Measurements from ENCODE around the gene PHLPP1.
"Not testable (repeated sequence)": the region's sequence is repeated elsewhere in the genome, so short reads cannot be mapped to it uniquely, and the experiment has no call there.

PHLPP1 gene

DNA sequence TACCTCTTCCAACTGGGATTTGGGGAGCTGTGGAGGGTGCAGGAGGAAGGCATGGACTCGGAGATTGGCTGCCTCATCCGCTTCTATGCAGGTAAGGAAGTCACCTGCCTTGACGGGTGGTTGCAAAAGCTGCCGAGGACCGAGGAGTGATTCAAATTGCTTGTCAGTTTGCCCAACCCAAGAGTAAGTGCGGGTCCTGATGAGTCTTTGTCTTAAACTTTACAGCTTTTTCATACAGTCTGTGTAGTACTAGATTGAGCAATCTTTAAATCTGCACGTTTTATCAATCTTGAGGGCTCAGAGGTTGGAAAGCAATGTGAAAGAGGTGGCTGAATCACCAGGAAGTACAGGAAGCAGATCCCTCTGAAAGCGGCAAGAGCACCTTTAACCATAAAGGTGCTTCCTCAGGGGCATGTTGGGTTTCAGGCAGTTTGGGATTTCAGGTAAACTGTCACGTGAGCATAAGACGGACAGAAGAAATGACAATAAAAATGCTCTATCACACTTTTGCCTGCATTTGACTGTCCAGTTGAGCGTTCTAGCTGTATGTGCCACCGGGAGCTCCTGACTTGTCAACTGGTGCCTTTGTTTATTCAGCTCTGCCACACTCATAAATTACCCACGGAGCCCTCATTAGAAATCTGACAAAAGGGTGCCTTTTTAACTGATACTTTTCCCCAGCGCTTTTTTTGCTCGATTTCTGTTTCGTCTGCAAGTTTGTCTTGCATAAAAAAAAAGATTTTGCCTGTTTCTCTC, 2.0 kb downstream of the PHLPP1 start:
- DNase-seq (ENCODE audit: low spot score): peak; percentile 79

DNA sequence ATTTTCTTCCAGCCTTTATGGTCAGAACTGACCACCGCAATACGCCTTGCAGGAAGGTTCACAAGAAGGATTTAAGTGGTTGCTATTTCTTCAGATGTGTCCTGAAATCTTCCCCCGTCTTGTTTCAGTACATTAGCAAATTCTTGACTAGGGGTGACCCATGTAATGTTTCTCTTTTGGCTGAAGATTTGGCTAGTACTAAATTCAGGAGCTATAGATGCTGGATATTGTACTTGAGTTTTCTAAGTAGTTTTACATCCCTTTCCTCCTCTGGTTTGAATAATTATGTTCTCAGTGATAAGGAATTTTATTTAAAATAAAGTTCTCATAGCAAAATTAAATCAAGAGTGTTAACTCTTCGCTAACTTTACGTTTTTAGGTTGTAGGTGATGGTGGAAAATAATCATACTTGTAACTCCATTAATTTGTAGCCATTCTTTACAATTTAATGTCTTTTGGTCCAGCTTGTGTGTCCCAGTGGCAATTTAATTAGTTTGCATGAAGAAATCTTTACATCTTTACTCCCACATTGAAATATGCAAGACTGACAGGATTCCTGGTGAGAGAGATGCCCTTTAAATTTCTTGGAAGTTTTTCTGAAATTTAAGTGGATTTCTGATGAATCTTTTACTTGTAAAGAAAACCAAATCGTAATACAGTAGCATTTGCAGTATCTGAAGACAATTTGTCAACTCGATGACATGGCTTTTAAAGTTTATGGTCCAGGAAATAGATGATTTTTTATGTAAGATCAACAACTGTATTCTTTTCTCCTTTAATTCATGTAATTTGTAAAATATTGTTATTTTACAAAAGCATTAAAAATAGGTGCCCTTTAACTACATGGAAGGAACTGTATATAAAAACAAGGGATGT, 2.8 kb downstream of the PHLPP1 start:
- DNase-seq (ENCODE audit: low spot score): peak; percentile 35

DNA sequence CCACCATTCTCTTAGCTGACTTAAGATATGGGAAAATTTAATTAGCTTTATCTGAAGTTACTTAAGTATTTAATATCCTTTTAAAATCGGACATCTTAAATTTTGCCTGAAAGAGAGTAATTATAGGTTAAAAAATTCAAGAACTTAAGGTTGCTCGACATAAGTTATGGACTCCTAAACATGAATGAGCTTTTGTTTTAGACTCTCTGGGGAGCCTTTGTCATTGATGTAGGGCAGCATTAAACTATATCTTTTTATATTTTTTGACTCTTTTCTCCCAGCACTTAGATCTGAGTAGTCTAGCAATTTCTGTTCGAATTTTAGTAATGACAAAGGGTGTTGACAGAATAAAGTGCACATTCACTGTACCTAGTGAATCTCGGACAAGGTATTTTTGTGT, 4.7 kb downstream of the PHLPP1 start:
- DNase-seq (ENCODE audit: low spot score): peak; percentile 60

GRCh38 chr18:62720766-62721613, 5.6 kb downstream of the PHLPP1 start:
- DNase-seq (ENCODE audit: low spot score): peak; percentile 20

DNA sequence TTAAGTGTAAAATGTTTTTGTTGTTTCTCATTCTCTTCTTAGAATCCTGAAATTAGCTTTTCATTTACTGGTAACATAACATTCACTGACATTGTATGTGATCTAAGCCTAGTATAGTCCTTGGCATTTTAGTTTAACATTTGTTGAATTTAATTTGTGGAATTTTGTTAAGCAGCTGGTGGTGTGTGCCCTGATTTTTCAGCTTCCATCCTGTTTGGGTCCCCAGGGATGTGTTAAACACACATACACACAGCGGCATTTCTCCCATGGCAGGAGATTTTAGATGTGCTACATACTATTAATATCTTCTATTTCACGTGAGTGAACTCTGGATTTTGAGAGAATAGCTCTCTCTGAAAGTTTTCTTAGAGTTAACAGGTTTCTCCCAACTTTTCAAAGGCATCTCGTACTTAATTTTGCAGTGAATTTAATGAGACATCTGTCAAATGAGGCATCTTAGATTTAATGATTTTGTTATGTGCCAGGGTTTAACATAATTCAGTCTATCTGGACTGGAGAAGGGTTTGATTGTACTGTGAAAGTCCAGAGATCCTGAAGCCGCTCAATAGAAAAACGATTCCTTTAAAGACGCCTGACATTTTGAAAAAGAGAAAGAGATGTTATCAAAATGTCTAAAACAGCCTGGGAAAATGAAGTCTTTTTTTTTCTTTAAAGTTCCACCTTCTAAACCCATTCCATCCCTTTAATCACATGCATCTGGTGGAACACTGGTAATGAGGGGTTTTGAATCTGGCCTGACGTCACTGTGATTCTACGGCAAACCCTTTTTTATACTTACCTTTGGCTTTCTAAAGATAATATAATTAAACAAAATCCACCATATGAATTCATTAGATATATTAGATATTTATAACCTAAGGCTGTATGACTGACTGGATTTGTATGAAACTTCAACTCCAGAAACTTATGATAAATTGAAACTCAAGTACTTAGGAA, 6.8 kb downstream of the PHLPP1 start:
- peak; percentile 34 for DNase-seq (ENCODE audit: low spot score)

- peak; percentile 58 for DNase-seq (ENCODE audit: low spot score)
These were observed 8.4 kb downstream of the PHLPP1 start for GRCh38 chr18:62723666-62724281.

DNA sequence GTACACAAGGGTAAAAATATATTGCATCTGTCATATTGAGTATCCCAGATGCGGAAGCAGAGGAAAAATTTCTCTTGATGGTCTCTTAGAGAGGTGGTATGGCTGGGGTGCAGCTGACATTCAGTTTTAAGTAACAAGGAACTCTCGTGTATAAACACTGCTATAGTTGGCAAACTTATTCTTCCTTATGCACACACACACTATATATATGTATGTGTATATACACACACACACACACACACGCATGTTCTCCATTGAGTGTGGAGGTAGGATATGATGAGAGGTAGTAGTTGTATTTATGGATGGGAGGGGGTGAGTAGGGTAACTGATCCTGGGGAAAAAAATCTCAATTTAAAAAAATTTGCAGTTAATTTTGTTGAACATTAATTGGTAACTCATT, 10.6 kb downstream of the PHLPP1 start:
- no peak for DNase-seq (ENCODE audit: low spot score)

- DNase-seq (ENCODE audit: low spot score): no peak
These were observed 12.9 kb downstream of the PHLPP1 start for GRCh38 chr18:62728254-62728653.

DNA sequence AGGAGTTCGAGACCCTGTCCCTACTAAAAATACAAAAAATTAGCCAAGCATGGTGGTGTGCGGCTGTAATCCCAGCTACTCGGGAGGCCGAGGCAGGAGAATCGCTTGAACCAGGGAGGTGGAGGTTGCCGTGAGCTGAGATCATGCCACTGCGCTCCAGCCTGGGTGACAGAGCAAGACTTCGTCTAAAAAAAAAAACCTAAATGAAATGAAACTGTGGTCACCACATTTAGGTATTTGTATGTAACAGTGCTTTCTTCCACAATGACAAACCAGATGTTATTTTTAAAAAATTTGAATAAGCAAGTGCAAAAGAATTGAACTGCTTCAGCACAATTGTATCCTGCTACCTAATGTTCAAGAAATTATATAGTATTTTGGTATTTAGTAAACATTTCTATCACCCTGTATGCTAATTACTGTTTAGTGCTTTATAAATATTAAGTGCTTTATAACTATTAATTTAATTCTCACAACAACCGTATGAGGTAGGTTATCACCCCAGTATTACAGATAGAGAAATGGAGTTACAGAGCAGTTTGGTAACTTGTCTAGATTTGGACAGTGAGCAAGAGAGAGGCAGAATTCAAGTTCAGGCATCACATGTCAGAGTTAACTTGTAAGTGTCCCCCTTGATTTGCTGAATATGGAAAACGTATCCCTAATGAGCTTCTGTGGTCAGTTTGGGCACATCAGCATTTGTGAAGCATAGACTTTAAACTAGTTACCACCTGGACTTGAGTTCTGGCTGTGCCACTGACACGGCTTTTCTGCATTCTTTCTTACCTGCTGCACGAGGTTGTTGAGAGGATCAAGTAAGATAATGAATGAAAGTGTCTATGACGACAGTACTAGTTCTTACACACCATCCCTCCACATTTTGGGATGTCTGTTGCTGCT, 14.4 kb downstream of the PHLPP1 start:
- DNase-seq (ENCODE audit: low spot score): no peak

GRCh38 chr18:62730941-62731340, 15.6 kb downstream of the PHLPP1 start:
- no peak for DNase-seq (ENCODE audit: low spot score)

- no peak for DNase-seq (ENCODE audit: low spot score)
These were observed 17.3 kb downstream of the PHLPP1 start for GRCh38 chr18:62732617-62733016.

- no peak for DNase-seq (ENCODE audit: low spot score)
These were observed 18.9 kb downstream of the PHLPP1 start for GRCh38 chr18:62734290-62734689.

GRCh38 chr18:62735387-62735786, 20.0 kb downstream of the PHLPP1 start:
- DNase-seq (ENCODE audit: low spot score): no peak

DNA sequence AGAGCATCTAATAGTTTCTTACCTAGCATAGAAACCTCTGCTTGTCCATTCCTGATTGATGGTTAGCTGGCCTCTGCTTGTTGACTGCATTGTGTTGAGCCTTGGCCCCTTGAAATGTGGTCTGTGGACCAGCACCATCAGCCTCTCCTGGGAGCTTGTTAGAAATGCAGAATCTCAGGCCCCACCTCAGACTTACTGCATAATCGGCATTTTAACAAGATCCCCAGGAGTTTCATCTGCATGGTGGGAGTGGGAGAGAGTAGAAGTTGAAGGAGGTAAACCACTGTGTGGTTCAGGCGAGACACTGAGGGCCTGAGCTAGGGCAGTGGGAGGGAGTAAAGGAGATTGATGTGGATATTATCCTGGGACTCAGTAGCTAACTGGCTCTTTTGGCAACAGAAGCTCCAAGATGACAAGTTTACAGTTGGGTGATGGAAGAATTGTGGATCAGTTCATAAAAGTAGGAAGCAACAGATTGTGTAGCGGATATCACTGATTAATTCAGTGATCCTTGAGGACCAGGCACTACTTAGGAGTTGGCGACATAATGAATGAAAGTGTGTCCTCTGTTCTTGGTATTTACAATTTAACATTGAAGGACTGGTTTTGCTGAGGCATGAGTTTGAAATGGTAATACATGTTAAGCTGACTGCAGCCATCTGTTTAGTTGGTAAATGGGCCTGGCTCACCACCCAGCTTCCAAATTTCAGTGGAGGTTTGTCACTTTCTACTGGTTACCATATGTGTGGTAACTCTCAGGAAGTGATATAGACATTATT, 20.9 kb downstream of the PHLPP1 start:
- no peak for DNase-seq (ENCODE audit: low spot score)

DNA sequence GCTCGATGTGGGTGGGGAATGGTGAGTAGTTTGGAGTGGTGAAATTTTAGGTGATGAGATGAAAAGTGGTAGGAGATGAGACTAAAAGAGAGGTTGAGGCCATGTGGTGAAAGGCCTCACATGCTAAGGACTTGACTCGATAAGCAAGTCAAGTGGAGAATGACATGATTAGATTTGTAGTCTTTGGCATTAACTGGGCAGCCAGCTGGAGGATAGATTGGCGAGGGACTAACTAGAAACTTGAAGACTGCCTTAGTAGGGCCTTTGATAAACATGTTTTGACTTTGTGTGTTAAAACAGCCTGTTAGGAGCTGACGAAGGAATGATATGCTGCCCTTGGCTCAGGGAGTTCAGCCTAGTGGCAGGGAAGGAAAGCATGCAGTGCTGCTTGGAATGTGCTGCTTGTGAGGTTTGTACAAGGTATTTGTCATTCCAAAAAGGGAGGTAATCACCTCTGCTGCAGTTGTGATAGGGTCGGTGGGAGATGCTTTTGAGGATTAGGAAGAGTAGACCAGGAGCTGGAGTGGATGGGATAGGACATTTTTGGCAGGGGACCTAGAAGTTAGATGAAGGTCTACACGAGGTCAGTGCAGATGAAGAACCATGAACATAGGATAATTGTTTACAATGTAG, 22.0 kb downstream of the PHLPP1 start:
- DNase-seq (ENCODE audit: low spot score): no peak

DNA sequence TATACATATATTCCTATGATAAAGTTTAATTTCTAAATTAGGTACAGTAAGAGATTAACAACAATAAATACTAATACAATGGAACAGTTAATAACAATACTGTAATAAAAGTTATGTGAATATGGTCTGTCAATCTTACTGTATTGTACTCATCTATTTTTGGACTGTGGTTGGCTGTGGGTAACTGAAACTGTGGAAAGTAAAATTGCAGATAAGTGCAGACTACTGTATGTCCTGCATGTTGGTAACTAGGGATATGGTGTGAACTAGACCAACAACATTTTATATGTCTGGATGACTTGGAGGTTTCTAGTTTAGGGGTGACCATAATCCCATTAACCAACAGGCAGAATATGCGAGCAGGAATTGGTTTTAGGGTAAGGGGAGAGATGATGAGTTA, 23.3 kb downstream of the PHLPP1 start:
- no peak for DNase-seq (ENCODE audit: low spot score)

- no peak for DNase-seq (ENCODE audit: low spot score)
These were observed 24.6 kb downstream of the PHLPP1 start for GRCh38 chr18:62739911-62740310.

DNA sequence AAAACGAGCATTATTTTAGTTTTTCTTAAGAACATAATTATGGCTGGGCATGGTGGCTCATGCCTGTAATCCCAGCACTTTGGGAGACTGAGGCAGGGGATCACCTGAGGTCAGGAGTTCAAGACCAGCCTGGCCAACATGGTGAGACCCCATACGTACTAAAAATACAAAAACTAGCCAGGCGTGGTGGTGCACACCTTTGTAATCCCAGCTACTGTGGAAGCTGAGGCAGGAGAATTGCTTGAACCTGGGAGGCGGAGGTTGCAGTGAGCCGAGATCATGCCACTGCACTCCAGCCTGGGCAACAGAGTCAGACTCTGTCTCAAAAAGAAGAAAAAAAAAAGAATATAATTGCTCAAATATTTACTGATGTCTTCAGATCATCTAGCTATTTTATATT, 25.3 kb downstream of the PHLPP1 start:
- not testable (repeated sequence) for DNase-seq (ENCODE audit: low spot score)

All from globus pallidus (tissue), 1 donor.